Colonic mucosa (tissue), 4 donors: ENCODE measurements around the gene TEX11. TPM values are rescaled to one million over a fixed set of nuclear protein-coding genes. Genes with fewer than 3 reads are reported as not detected.

Source experiments
- DNase-seq: peaks from one replicate; pipeline ENCODE4 v3.0.0-alpha.2; 2020
- H3K27ac ChIP-seq: fragments of 200-600 bp; one replicate; pipeline ENCODE4 v1.8.0; 2021
- H3K27me3 ChIP-seq: fragments of 200-600 bp; one replicate; pipeline ENCODE4 v1.8.0; 2021
- H3K36me3 ChIP-seq: fragments of 200-600 bp; one replicate; pipeline ENCODE4 v1.8.0; 2021
- H3K4me1 ChIP-seq: fragments of 200-600 bp; one replicate; pipeline ENCODE4 v1.8.0; 2021; ENCODE audit warnings: mild to moderate bottlenecking
- H3K4me3 ChIP-seq: fragments of 200-600 bp; one replicate; pipeline ENCODE4 v1.8.0; 2021
- H3K9ac ChIP-seq, 2 donors: one replicate each; pipeline ENCODE4 v1.7.0; 2013; ENCODE audit warnings: control low read depth in 2 of 2, low read depth in 2 of 2, low read length in 2 of 2
- H3K9me3 ChIP-seq: fragments of 200-600 bp; one replicate; pipeline ENCODE4 v1.8.0; 2021
- CTCF ChIP-seq: fragments of 200-600 bp; IDR thresholded peaks from one replicate; pipeline ENCODE4 v1.8.0; 2022; ENCODE audit warnings: antibody characterized with exemption, mild to moderate bottlenecking
- intact Hi-C: fragments of 100-400 bp; cut with DNase I; formaldehyde crosslinking; loops from one replicate; pipeline ENCODE4 v1.14.1; 2022
- total RNA-seq, 2 donors: library from RNA; stranded (reverse); fragmentation: NEBNext Ultra II Directional in 1 of 2; extraction: Animal tissue kit (Norgen Biotek cat#: 25700) in 1 of 2; gene quantifications; one replicate each; pipeline ENCODE4 v1.2.1, GENCODE V29; 2021
- donor health status: healthy.
- donor health status: DM: no; HTN: no; CAD: no.
- donor health status: DM: no; HTN: no; CAD: no.

The TEX11 gene
- total RNA-seq, 2 donors from 2014 or later, result 0.94 to 1.0 TPM

- peaks cover 3% of the 10 kb centered on the region for H3K27me3 ChIP-seq
- no peak overlapping the region for H3K27ac ChIP-seq
- TF ChIP-seq CTCF, result no peak
- H3K9me3 ChIP-seq, result no peaks in the 10 kb centered on the region
- no peak overlapping the region for H3K9ac ChIP-seq
- H3K4me1 ChIP-seq, result no peaks in the 10 kb centered on the region
- H3K4me3 ChIP-seq, result no peak overlapping the region
- intact Hi-C loops, result no loop called here
- no peaks in the 10 kb centered on the region for H3K36me3 ChIP-seq
- no peak for DNase-seq
Measured at GRCh38 chrX:70508296-70508911, 400.1 kb downstream of the TEX11 start.

GRCh38 chrX:70505451-70505841 lies 403.1 kb downstream of the TEX11 start:
- intact Hi-C loops, result no loop called here
- peaks cover 2% of the 10 kb centered on the region for H3K27me3 ChIP-seq

GRCh38 chrX:70504772-70505450 lies 403.6 kb downstream of the TEX11 start:
- no peak for DNase-seq
- H3K9me3 ChIP-seq, result no peaks in the 10 kb centered on the region
- no peak for TF ChIP-seq CTCF
- H3K9ac ChIP-seq, result no peak overlapping the region
- no peak overlapping the region for H3K27ac ChIP-seq
- no peak overlapping the region for H3K4me3 ChIP-seq
- H3K27me3 ChIP-seq, result no peaks in the 10 kb centered on the region
- H3K4me1 ChIP-seq, result no peaks in the 10 kb centered on the region
- intact Hi-C loops, result no loop called here
- H3K36me3 ChIP-seq, result no peaks in the 10 kb centered on the region

More at GRCh38 chrX:70505451-70505841, 403.1 kb downstream of the TEX11 start:
- no peak for DNase-seq
- Histone ChIP-seq H3K36me3 (no peaks in the 10 kb centered on the region), H3K9me3 (no peaks in the 10 kb centered on the region), H3K4me1 (no peaks in the 10 kb centered on the region), H3K9ac (no peak overlapping the region), H3K4me3 (no peak overlapping the region), H3K27ac (no peak overlapping the region)
- no peak for TF ChIP-seq CTCF

- no peak for TF ChIP-seq CTCF
- intact Hi-C loops, result no loop called here
- Histone ChIP-seq H3K36me3 (no peaks in the 10 kb centered on the region), H3K9ac (no peak overlapping the region), H3K9me3 (no peaks in the 10 kb centered on the region), H3K27ac (no peak overlapping the region), H3K27me3 (no peaks in the 10 kb centered on the region), H3K4me1 (no peaks in the 10 kb centered on the region), H3K4me3 (no peak overlapping the region)
- DNase-seq, result no peak
Measured at GRCh38 chrX:70500826-70501225, 407.7 kb downstream of the TEX11 start.

- no peak for DNase-seq
- TF ChIP-seq CTCF, result no peak
- no peaks in the 10 kb centered on the region for H3K4me1 ChIP-seq
- H3K9me3 ChIP-seq, result no peaks in the 10 kb centered on the region
- no peaks in the 10 kb centered on the region for H3K36me3 ChIP-seq
- H3K4me3 ChIP-seq, result no peak overlapping the region
- no peak overlapping the region for H3K9ac ChIP-seq
- H3K27me3 ChIP-seq, result no peaks in the 10 kb centered on the region
- no peak overlapping the region for H3K27ac ChIP-seq
- intact Hi-C loops, result no loop called here
Measured at GRCh38 chrX:70498129-70498528, 410.4 kb downstream of the TEX11 start.
